Liver (tissue), 9 donors: ENCODE measurements around the gene NPAS2. TPM values are rescaled to one million over a fixed set of nuclear protein-coding genes. Genes with fewer than 3 reads are reported as not detected.
A peak's percentile ranks its signal among the peaks of the same experiment; 100 is the strongest.

Source experiments
- DNase-seq: peaks from one replicate; pipeline ENCODE4 v3.0.0-alpha.2; 2017; ENCODE audit warnings: low spot score
- H3K27ac ChIP-seq, 2 donors: one replicate each; pipeline ENCODE4 v1.7.0; 2013; ENCODE audit warnings: inconsistent platforms in 2 of 2, low read length in 2 of 2, control low read depth in 1 of 2, low read depth in 1 of 2, mild to moderate bottlenecking in 1 of 2
- H3K27me3 ChIP-seq, 4 donors: one replicate each; pipeline versions ENCODE4 v1.6.1 to v1.7.0; 2013; ENCODE audit warnings: low read length in 3 of 4, inconsistent platforms in 1 of 4, mild to moderate bottlenecking in 1 of 4, moderate library complexity in 1 of 4; ENCODE audit not compliant: control insufficient read depth in 4 of 4, insufficient read depth in 4 of 4
- H3K36me3 ChIP-seq, 4 donors: one replicate each; pipeline versions ENCODE4 v1.6.1 to v1.7.0; 2013; ENCODE audit warnings: low read length in 3 of 4, mild to moderate bottlenecking in 3 of 4, low read depth in 1 of 4, moderate library complexity in 1 of 4; ENCODE audit not compliant: control insufficient read depth in 4 of 4, insufficient read depth in 3 of 4
- H3K4me1 ChIP-seq, 4 donors: one replicate each; pipeline versions ENCODE4 v1.6.1 to v1.7.0; 2013; ENCODE audit warnings: low read length in 3 of 4, mild to moderate bottlenecking in 3 of 4, moderate library complexity in 1 of 4; ENCODE audit not compliant: control insufficient read depth in 4 of 4, insufficient read depth in 4 of 4
- H3K4me3 ChIP-seq, 3 donors: one replicate each; pipeline versions ENCODE4 v1.6.1 to v1.7.0; 2013; ENCODE audit warnings: low read length in 3 of 3, control low read depth in 1 of 3, low read depth in 1 of 3, mild to moderate bottlenecking in 1 of 3
- H3K9ac ChIP-seq, 2 donors: one replicate each; pipeline ENCODE4 v1.7.0; 2013; ENCODE audit warnings: low read length in 2 of 2, mild to moderate bottlenecking in 2 of 2, moderate library complexity in 2 of 2, control low read depth in 1 of 2, low read depth in 1 of 2
- H3K9me3 ChIP-seq, 4 donors: one replicate each; pipeline versions ENCODE4 v1.6.1 to v1.7.0; 2013; ENCODE audit warnings: low read length in 3 of 4; ENCODE audit not compliant: control insufficient read depth in 4 of 4
- ATF3 ChIP-seq: IDR thresholded peaks from 2 replicates; pipeline ENCODE4 v1.6.1; 2016; ENCODE audit warnings: antibody characterized with exemption
- CTCF ChIP-seq: fragments of 150-350 bp; IDR thresholded peaks from 2 replicates; pipeline ENCODE4 v1.5.1; 2017; ENCODE audit warnings: improper control_type of control experiment, low read depth, low read length; ENCODE audit not compliant: missing input control
- EGR1 ChIP-seq, 2 donors: IDR thresholded peaks; 2 replicates each; pipeline ENCODE4 v1.6.1; 2016 to 2018; ENCODE audit warnings: antibody characterized with exemption in 2 of 2, low read depth in 2 of 2
- FOXA1 ChIP-seq: IDR thresholded peaks from 2 replicates; pipeline ENCODE4 v1.6.1; 2016; ENCODE audit warnings: antibody characterized with exemption
- FOXA2 ChIP-seq: IDR thresholded peaks from 2 replicates; pipeline ENCODE4 v1.6.1; 2016; ENCODE audit warnings: antibody characterized with exemption
- GABPA ChIP-seq, 2 donors: IDR thresholded peaks in 1 of 2; conservative IDR thresholded peaks in 1 of 2; 2 replicates each; pipeline ENCODE4 v1.6.1; 2016; ENCODE audit warnings: antibody characterized with exemption in 2 of 2, mild to moderate bottlenecking in 1 of 2, moderate library complexity in 1 of 2
- HNF4A ChIP-seq, 2 donors: conservative IDR thresholded peaks; 2 replicates each; pipeline ENCODE4 v1.6.1; 2016; ENCODE audit warnings: antibody characterized with exemption in 2 of 2, mild to moderate bottlenecking in 2 of 2
- HNF4G ChIP-seq: IDR thresholded peaks from 2 replicates; pipeline ENCODE4 v1.6.1; 2016; ENCODE audit warnings: antibody characterized with exemption
- JUND ChIP-seq, 2 donors: IDR thresholded peaks; 2 replicates each; pipeline ENCODE4 v1.6.1; 2016; ENCODE audit warnings: antibody characterized with exemption in 2 of 2
- MAX ChIP-seq: IDR thresholded peaks from 2 replicates; pipeline ENCODE4 v1.6.1; 2016; ENCODE audit warnings: antibody characterized with exemption
- NR2F2 ChIP-seq: IDR thresholded peaks from 2 replicates; pipeline ENCODE4 v1.6.1; 2016; ENCODE audit warnings: antibody characterized with exemption
- RAD21 ChIP-seq, 2 donors: IDR thresholded peaks; 2 replicates each; pipeline ENCODE4 v1.6.1; 2016; ENCODE audit warnings: antibody characterized with exemption in 2 of 2, mild to moderate bottlenecking in 2 of 2
- REST ChIP-seq: IDR thresholded peaks from 2 replicates; pipeline ENCODE4 v1.6.1; 2016; ENCODE audit warnings: antibody characterized with exemption, mild to moderate bottlenecking
- RXRA ChIP-seq, 2 donors: IDR thresholded peaks; 2 replicates each; pipeline ENCODE4 v1.6.1; 2017 to 2018; ENCODE audit warnings: antibody characterized with exemption in 2 of 2, mild to moderate bottlenecking in 1 of 2
- SP1 ChIP-seq: IDR thresholded peaks from 2 replicates; pipeline ENCODE4 v1.6.1; 2018; ENCODE audit warnings: antibody characterized with exemption, mild to moderate bottlenecking
- TAF1 ChIP-seq: conservative IDR thresholded peaks from 2 replicates; pipeline ENCODE4 v1.6.1; 2016; ENCODE audit warnings: antibody characterized with exemption, mild to moderate bottlenecking
- YY1 ChIP-seq: IDR thresholded peaks from 2 replicates; pipeline ENCODE4 v1.6.1; 2016; ENCODE audit warnings: antibody characterized with exemption, mild to moderate bottlenecking
- ZBTB33 ChIP-seq: IDR thresholded peaks from 2 replicates; pipeline ENCODE4 v1.6.1; 2016; ENCODE audit warnings: antibody characterized with exemption
- WGBS: extraction: QIAGEN DNeasy Blood & Tissue Kit; methylation state at CpG from one replicate; pipeline ENCODE4 v1.1.7; 2013; 5-methylcytosine and 5-hydroxymethylcytosine counted together
- polyA plus RNA-seq, 2 donors: library from polyadenylated mRNA; stranded (reverse) in 1 of 2; unstranded in 1 of 2; fragments of 200-250 nt in 1 of 2; fragments of >200 nt in 1 of 2; fragmentation: Nextera tagmentation in 1 of 2; extraction: Ambion mirVana in 1 of 2; gene quantifications; one replicate each; pipeline versions ENCODE4 v1.2.1 to v1.2.3, GENCODE V29; 2013 to 2015
- total RNA-seq, 2 donors: library from RNA; depleted of rRNA; stranded (reverse); fragments of >200 nt; gene quantifications; one replicate each; pipeline ENCODE4 v1.2.3, GENCODE V29; 2014
- donor health status: healthy.
- donor health status: healthy.
- donor health status: healthy.
- donor health status: healthy.
- donor health status: healthy.

The NPAS2 gene
- total and polyA plus RNA-seq, 4 donors, result 0.33 to 24.3 (median 6.6) TPM

- Histone ChIP-seq H3K36me3 (peaks cover 0 to 1% (median 0%) of the 10 kb centered on the region in 4 donors), H3K4me1 (peaks cover 7 to 36% (median 25%) of the 10 kb centered on the region in 4 donors), H3K27me3 (no peaks in the 10 kb centered on the region), H3K27ac (peak overlapping the region; percentile 1 to 53), H3K9ac (no peak overlapping the region), H3K9me3 (no peaks in the 10 kb centered on the region), H3K4me3 (no peak overlapping the region)
- DNase-seq, result no peak
- 88% methylated on average over 9 of the region's 9 CpGs for WGBS
- TF ChIP-seq EGR1 (IDR thresholded peaks at IDR 0.05; ENCODE audit: low read depth in 2 of 2), result no peak
- no peak for TF ChIP-seq ATF3
- no peak for TF ChIP-seq GABPA (IDR thresholded peaks at IDR 0.05 in 1 of 2, conservative IDR thresholded peaks at IDR 0.05 in 1 of 2)
- TF ChIP-seq RAD21 (IDR thresholded peaks at IDR 0.05), result no peak
- no peak for TF ChIP-seq REST
- TF ChIP-seq NR2F2, result no peak
- TF ChIP-seq RXRA (IDR thresholded peaks at IDR 0.05), result no peak
- no peak for TF ChIP-seq MAX
- no peak for TF ChIP-seq HNF4G
- no peak for TF ChIP-seq CTCF
- no peak for TF ChIP-seq YY1
- TF ChIP-seq HNF4A (conservative IDR thresholded peaks at IDR 0.05), result no peak
- TF ChIP-seq FOXA1, result no peak
- no peak for TF ChIP-seq ZBTB33
- TF ChIP-seq FOXA2, result no peak
- no peak for TF ChIP-seq JUND (IDR thresholded peaks at IDR 0.05)
- TF ChIP-seq SP1, result no peak
- TF ChIP-seq TAF1, result no peak
Measured at GRCh38 chr2:100842241-100842922, 22.4 kb downstream of the NPAS2 start.
